ENCODE measurements around the gene OGDHL.

The OGDHL gene

GRCh38 chr10:49744091-49744685, 17.9 kb downstream of the OGDHL start:
- Histone ChIP-seq H4K8ac (ENCODE audit: low read depth, low read length) (no peak overlapping the region), H2BK5ac (ENCODE audit: low read length) (no peak overlapping the region), H3K4ac (ENCODE audit: low read length) (no peak overlapping the region), H3K9ac (ENCODE audit: low read depth, low read length, poor library complexity) (no peak overlapping the region), H2BK12ac (ENCODE audit: low read length) (no peak overlapping the region), H3K27me3 (ENCODE audit: control insufficient read depth in 3 of 3, insufficient read depth in 3 of 3, low read depth in 1 of 3, low read length in 3 of 3) (peaks cover 0 to 2% (median 0%) of the 10 kb centered on the region in 3 experiments), H3K27ac (replicated peaks; ENCODE audit: low read length) (no peak overlapping the region), H3K4me3 (ENCODE audit: low read length in 2 of 2) (no peak overlapping the region), H2AK5ac (ENCODE audit: low read depth, low read length) (no peak overlapping the region), H2AFZ (ENCODE audit: low read length) (no peak overlapping the region), H2BK120ac (ENCODE audit: low read depth, low read length) (no peak overlapping the region), H3K23ac (ENCODE audit: low read depth, low read length, poor library complexity) (no peak overlapping the region), H2BK15ac (ENCODE audit: low read length) (no peak overlapping the region), H3K79me1 (ENCODE audit: low read depth, low read length) (peaks cover 4% of the 10 kb centered on the region), H3K9me3 (replicated peaks in 1 of 2; ENCODE audit: control insufficient read depth in 2 of 2, insufficient read depth in 1 of 2, low read depth in 1 of 2, low read length in 2 of 2) (peaks cover 0 to 5% of the 10 kb centered on the region in 2 donors), H4K91ac (ENCODE audit: low read depth, low read length, poor library complexity) (no peak overlapping the region), H3K14ac (ENCODE audit: low read length) (no peak overlapping the region), H3K36me3 (replicated peaks in 1 of 2; ENCODE audit: control insufficient read depth in 2 of 2, insufficient read depth in 2 of 2, low read length in 2 of 2) (peaks cover 0 to 3% of the 10 kb centered on the region in 2 donors), H3K4me1 (ENCODE audit: control insufficient read depth in 2 of 2, insufficient read depth in 1 of 2, low read depth in 1 of 2, low read length in 2 of 2) (no peaks in the 10 kb centered on the region), H3K4me2 (ENCODE audit: insufficient read depth, low read length, poor library complexity, severe bottlenecking) (no peak overlapping the region), H3K18ac (ENCODE audit: low read length) (no peak overlapping the region)
- WGBS, 2 donors (ENCODE audit: extremely low coverage in 2 of 2, insufficient read length in 2 of 2, insufficient replicate concordance in 1 of 2), result no CpG with 5 or more reads among the region's 6 CpGs
- no peak for DNase-seq (ENCODE audit: low spot score)

GRCh38 chr10:49743464-49744075, 18.6 kb downstream of the OGDHL start:
- peaks cover 0 to 5% of the 10 kb centered on the region in 2 donors for H3K9me3 ChIP-seq (replicated peaks in 1 of 2; ENCODE audit: control insufficient read depth in 2 of 2, insufficient read depth in 1 of 2, low read depth in 1 of 2, low read length in 2 of 2)
- no peak overlapping the region for H2BK5ac ChIP-seq (ENCODE audit: low read length)
- no peak overlapping the region for H2BK15ac ChIP-seq (ENCODE audit: low read length)
- no peak overlapping the region for H4K91ac ChIP-seq (ENCODE audit: low read depth, low read length, poor library complexity)
- H3K23ac ChIP-seq (ENCODE audit: low read depth, low read length, poor library complexity), result no peak overlapping the region
- WGBS, 2 donors (ENCODE audit: extremely low coverage in 2 of 2, insufficient read length in 2 of 2, insufficient replicate concordance in 1 of 2), result no CpG with 5 or more reads among the region's 19 CpGs
- H2BK120ac ChIP-seq (ENCODE audit: low read depth, low read length), result no peak overlapping the region
- peak overlapping the region; percentile 75 for H3K18ac ChIP-seq (ENCODE audit: low read length)
- no peak overlapping the region for H3K4me3 ChIP-seq (ENCODE audit: low read length in 2 of 2)
- DNase-seq (ENCODE audit: low spot score), result no peak
- H3K27ac ChIP-seq (replicated peaks; ENCODE audit: low read length), result no peak overlapping the region
- H2BK12ac ChIP-seq (ENCODE audit: low read length), result no peak overlapping the region
- H2AFZ ChIP-seq (ENCODE audit: low read length), result no peak overlapping the region
- H3K36me3 ChIP-seq (replicated peaks in 1 of 2; ENCODE audit: control insufficient read depth in 2 of 2, insufficient read depth in 2 of 2, low read length in 2 of 2), result peaks cover 0 to 3% of the 10 kb centered on the region in 2 donors
- no peak overlapping the region for H3K14ac ChIP-seq (ENCODE audit: low read length)
- H3K79me1 ChIP-seq (ENCODE audit: low read depth, low read length), result peaks cover 4% of the 10 kb centered on the region
- H3K9ac ChIP-seq (ENCODE audit: low read depth, low read length, poor library complexity), result no peak overlapping the region
- no peak overlapping the region for H4K8ac ChIP-seq (ENCODE audit: low read depth, low read length)
- no peak overlapping the region for H3K4ac ChIP-seq (ENCODE audit: low read length)
- peaks cover 0 to 2% (median 0%) of the 10 kb centered on the region in 3 experiments for H3K27me3 ChIP-seq (ENCODE audit: control insufficient read depth in 3 of 3, insufficient read depth in 3 of 3, low read depth in 1 of 3, low read length in 3 of 3)
- H3K4me2 ChIP-seq (ENCODE audit: insufficient read depth, low read length, poor library complexity, severe bottlenecking), result no peak overlapping the region
- H2AK5ac ChIP-seq (ENCODE audit: low read depth, low read length), result no peak overlapping the region
- no peaks in the 10 kb centered on the region for H3K4me1 ChIP-seq (ENCODE audit: control insufficient read depth in 2 of 2, insufficient read depth in 1 of 2, low read depth in 1 of 2, low read length in 2 of 2)

- H3K36me3 ChIP-seq (replicated peaks in 1 of 2; ENCODE audit: control insufficient read depth in 2 of 2, insufficient read depth in 2 of 2, low read length in 2 of 2), result peaks cover 0 to 3% of the 10 kb centered on the region in 2 donors
- WGBS, 2 donors (ENCODE audit: extremely low coverage in 2 of 2, insufficient read length in 2 of 2, insufficient replicate concordance in 1 of 2), result no CpG with 5 or more reads among the region's 23 CpGs
- H3K4me2 ChIP-seq (ENCODE audit: insufficient read depth, low read length, poor library complexity, severe bottlenecking), result no peak overlapping the region
- no peaks in the 10 kb centered on the region for H3K4me1 ChIP-seq (ENCODE audit: control insufficient read depth in 2 of 2, insufficient read depth in 1 of 2, low read depth in 1 of 2, low read length in 2 of 2)
- H3K79me1 ChIP-seq (ENCODE audit: low read depth, low read length), result peaks cover 4% of the 10 kb centered on the region
- peak overlapping the region; percentile 10 for H2AK5ac ChIP-seq (ENCODE audit: low read depth, low read length)
- H2BK120ac ChIP-seq (ENCODE audit: low read depth, low read length), result no peak overlapping the region
- H3K9me3 ChIP-seq (replicated peaks in 1 of 2; ENCODE audit: control insufficient read depth in 2 of 2, insufficient read depth in 1 of 2, low read depth in 1 of 2, low read length in 2 of 2), result peaks cover 0 to 5% of the 10 kb centered on the region in 2 donors
- H3K18ac ChIP-seq (ENCODE audit: low read length), result peak overlapping the region; percentile 66
- H3K9ac ChIP-seq (ENCODE audit: low read depth, low read length, poor library complexity), result no peak overlapping the region
- no peak overlapping the region for H4K8ac ChIP-seq (ENCODE audit: low read depth, low read length)
- no peak overlapping the region for H2AFZ ChIP-seq (ENCODE audit: low read length)
- H4K91ac ChIP-seq (ENCODE audit: low read depth, low read length, poor library complexity), result peak overlapping the region; percentile 9
- peaks cover 0 to 2% (median 0%) of the 10 kb centered on the region in 3 experiments for H3K27me3 ChIP-seq (ENCODE audit: control insufficient read depth in 3 of 3, insufficient read depth in 3 of 3, low read depth in 1 of 3, low read length in 3 of 3)
- DNase-seq (ENCODE audit: low spot score), result no peak
- H3K14ac ChIP-seq (ENCODE audit: low read length), result no peak overlapping the region
- no peak overlapping the region for H2BK15ac ChIP-seq (ENCODE audit: low read length)
- H2BK5ac ChIP-seq (ENCODE audit: low read length), result no peak overlapping the region
- no peak overlapping the region for H3K4ac ChIP-seq (ENCODE audit: low read length)
- H3K23ac ChIP-seq (ENCODE audit: low read depth, low read length, poor library complexity), result no peak overlapping the region
- H2BK12ac ChIP-seq (ENCODE audit: low read length), result no peak overlapping the region
- H3K4me3 ChIP-seq (ENCODE audit: low read length in 2 of 2), result no peak overlapping the region
- no peak overlapping the region for H3K27ac ChIP-seq (replicated peaks; ENCODE audit: low read length)
These were observed 19.2 kb downstream of the OGDHL start for GRCh38 chr10:49742683-49743463.
